Nephron (organoid): ENCODE results near the gene PIN4.
"Not testable (repeated sequence)": the region's sequence is repeated elsewhere in the genome, so short reads cannot be mapped to it uniquely, and the experiment has no call there.

ENCODE experiments used
- H3K27ac Mint-ChIP-seq, 3 experiments: 2 replicates each; pipeline ENCODE4 v1.8.0; 2020; ENCODE audit warnings: mixed read lengths in 3 of 3, mild to moderate bottlenecking in 2 of 3, moderate library complexity in 1 of 3
- H3K27me3 Mint-ChIP-seq: 2 replicates; pipeline ENCODE4 v1.8.0; 2021; ENCODE audit warnings: low read depth, mild to moderate bottlenecking, moderate library complexity, mixed read lengths
- H3K36me3 Mint-ChIP-seq: 2 replicates; pipeline ENCODE4 v1.8.0; 2020; ENCODE audit warnings: low read depth, mixed read lengths
- H3K4me1 Mint-ChIP-seq: 2 replicates; pipeline ENCODE4 v1.8.0; 2020; ENCODE audit warnings: mixed read lengths
- H3K4me3 Mint-ChIP-seq, 3 experiments: 2 replicates each; pipeline ENCODE4 v1.8.0; 2020; ENCODE audit warnings: mild to moderate bottlenecking in 3 of 3, mixed read lengths in 3 of 3, moderate library complexity in 2 of 3
- H3K9me3 Mint-ChIP-seq: 2 replicates; pipeline ENCODE4 v1.8.0; 2020; ENCODE audit warnings: mixed read lengths
- TF ChIP-seq, protein P1 (sequence below), 3 experiments: fragments of 200-600 bp; sonication (generic); IDR thresholded peaks; one replicate each; pipeline ENCODE4 v1.5.0; 2021; ENCODE audit warnings: antibody characterized with exemption in 3 of 3; ENCODE audit not compliant: unreplicated experiment in 3 of 3

PIN4 gene

DNA sequence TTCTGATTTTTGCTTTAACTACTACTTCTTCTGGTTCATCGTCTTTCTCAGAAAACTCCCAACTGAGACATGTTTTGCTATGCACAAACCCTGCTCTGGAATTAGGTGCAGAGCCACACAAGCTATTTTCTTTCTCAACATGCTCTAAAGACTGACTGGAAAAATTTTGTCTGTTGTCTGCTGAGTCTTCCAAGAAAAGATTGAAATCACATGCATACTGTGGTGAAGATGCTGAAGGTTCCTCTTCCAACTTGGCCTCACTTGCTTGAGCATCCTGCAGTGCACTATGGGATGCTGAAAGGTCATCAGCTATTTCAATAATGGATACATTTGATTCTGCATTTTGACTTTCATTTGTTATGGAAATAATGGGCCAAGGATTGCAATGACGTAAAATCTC lies 24.1 kb downstream of the PIN4 start:
- no peak overlapping the region for H3K27ac Mint-ChIP-seq
- peaks cover 6% of the 10 kb centered on the region for H3K4me1 Mint-ChIP-seq
- no peak overlapping the region for H3K4me3 Mint-ChIP-seq
- H3K27me3 Mint-ChIP-seq: no peaks in the 10 kb centered on the region
- peaks cover 9% of the 10 kb centered on the region for H3K9me3 Mint-ChIP-seq
- TF ChIP-seq, protein P1, sequence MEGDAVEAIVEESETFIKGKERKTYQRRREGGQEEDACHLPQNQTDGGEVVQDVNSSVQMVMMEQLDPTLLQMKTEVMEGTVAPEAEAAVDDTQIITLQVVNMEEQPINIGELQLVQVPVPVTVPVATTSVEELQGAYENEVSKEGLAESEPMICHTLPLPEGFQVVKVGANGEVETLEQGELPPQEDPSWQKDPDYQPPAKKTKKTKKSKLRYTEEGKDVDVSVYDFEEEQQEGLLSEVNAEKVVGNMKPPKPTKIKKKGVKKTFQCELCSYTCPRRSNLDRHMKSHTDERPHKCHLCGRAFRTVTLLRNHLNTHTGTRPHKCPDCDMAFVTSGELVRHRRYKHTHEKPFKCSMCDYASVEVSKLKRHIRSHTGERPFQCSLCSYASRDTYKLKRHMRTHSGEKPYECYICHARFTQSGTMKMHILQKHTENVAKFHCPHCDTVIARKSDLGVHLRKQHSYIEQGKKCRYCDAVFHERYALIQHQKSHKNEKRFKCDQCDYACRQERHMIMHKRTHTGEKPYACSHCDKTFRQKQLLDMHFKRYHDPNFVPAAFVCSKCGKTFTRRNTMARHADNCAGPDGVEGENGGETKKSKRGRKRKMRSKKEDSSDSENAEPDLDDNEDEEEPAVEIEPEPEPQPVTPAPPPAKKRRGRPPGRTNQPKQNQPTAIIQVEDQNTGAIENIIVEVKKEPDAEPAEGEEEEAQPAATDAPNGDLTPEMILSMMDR (IDR thresholded peaks at IDR 0.05; ENCODE audit: unreplicated experiment in 3 of 3): no peak
- H3K36me3 Mint-ChIP-seq: peaks cover 48% of the 10 kb centered on the region

DNA sequence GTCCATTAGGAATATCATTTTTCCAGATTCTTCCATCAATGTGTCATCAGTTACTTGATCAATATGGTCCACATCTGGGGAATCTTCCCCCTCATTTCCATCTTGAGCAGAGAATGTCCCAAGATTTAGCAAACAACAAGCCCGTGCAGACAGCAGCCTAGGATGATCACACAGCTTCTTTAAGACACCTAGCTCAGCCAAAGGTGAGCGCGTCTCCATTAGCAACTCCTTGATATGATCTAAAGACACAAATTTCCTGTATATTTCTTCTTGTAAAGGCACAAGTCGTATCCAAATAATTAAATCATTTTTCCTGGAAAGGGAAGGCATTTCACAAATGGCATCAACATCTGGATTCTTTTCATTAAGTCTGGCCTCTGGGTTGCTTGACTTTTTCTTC lies 25.8 kb downstream of the PIN4 start:
- Mint-ChIP-seq H3K27ac (no peak overlapping the region), H3K4me3 (no peak overlapping the region), H3K4me1 (peaks cover 6% of the 10 kb centered on the region)

DNA sequence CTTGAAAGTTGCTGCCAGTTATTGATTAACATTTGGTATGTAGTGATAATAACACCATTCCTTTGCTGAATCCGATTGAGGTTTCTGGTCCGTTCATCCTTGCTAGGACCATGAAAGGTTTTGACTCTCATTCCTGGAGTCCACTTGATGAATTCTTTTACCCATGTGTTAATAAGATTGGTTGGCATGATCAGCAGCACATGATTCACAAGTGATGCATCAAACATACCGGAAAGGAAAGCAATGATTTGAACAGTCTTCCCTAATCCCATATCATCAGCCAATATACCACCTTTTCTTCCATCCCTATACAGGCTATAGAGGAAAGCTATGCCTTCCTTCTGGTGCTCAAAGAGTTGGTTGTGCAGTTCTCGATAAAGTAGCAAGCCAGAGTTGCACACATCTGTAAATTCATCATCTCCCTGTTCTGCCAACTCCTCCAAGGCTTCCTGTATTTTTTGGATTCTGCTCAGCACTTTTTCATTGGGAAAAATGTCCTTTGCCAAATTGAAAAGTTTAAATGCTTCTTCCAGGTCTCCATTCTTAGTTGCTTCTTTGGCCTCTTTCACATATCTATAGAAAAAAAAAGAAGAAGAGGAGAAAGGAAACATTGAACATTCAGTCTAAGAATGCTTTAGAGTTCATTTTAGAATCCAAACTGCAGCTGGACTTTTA lies 26.7 kb downstream of the PIN4 start:
- Mint-ChIP-seq H3K27ac (no peak overlapping the region), H3K36me3 (peaks cover 60% of the 10 kb centered on the region), H3K27me3 (no peaks in the 10 kb centered on the region), H3K4me1 (peaks cover 6% of the 10 kb centered on the region), H3K4me3 (no peak overlapping the region), H3K9me3 (peaks cover 13% of the 10 kb centered on the region)
- TF ChIP-seq, protein P1 (IDR thresholded peaks at IDR 0.05; ENCODE audit: unreplicated experiment in 3 of 3): no peak

More for the DNA sequence above, 25.8 kb downstream of the PIN4 start:
- TF ChIP-seq, protein P1 (IDR thresholded peaks at IDR 0.05; ENCODE audit: unreplicated experiment in 3 of 3): no peak
- Mint-ChIP-seq H3K36me3 (peaks cover 56% of the 10 kb centered on the region), H3K27me3 (no peaks in the 10 kb centered on the region), H3K9me3 (peaks cover 13% of the 10 kb centered on the region)

DNA sequence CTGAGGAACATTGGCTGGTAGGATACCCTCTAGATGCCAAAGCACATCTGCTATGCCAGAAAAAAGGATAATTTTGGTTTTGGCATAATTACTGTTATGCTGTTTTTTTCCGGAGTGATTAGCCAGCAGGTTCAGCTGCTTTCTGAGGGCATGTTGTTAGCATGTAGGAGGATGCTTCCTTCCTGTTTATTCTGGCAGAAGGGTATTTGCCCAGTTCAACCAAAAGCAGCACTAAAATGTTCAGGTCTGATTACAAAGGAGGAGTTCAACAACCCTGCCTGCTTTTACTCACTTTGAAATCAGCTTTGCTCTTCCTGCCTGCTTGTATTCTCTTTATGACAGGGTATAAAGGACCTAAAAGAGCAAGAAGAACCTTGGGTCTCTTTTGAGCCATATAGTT lies 35.4 kb downstream of the PIN4 start:
- no peaks in the 10 kb centered on the region for H3K4me1 Mint-ChIP-seq
- TF ChIP-seq, protein P1 (IDR thresholded peaks at IDR 0.05; ENCODE audit: unreplicated experiment in 3 of 3): no peak
- H3K4me3 Mint-ChIP-seq: no peak overlapping the region
- H3K9me3 Mint-ChIP-seq: peaks cover 20% of the 10 kb centered on the region
- H3K27me3 Mint-ChIP-seq: no peaks in the 10 kb centered on the region
- peaks cover 33% of the 10 kb centered on the region for H3K36me3 Mint-ChIP-seq
- H3K27ac Mint-ChIP-seq: no peak overlapping the region

DNA sequence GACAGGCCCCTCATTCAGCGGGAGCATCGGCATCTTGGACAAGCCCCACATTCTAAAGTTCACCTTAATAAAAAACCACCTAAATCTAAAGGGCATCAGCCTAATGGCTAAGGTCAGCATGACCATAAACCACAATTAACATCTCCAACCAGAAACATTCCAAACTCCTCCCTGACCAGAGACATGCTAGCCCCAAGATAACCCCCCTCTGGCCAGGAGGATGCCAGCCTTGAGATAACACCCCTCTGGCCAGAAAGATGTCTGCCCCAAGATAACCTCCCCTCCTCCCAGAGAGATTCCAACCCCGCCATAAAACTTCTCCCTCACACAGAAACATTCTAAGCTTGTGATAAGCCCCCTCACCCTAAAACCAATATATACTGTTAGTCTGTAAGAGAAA lies 38.8 kb downstream of the PIN4 start:
- Mint-ChIP-seq H3K36me3 (peaks cover 32% of the 10 kb centered on the region), H3K9me3 (peaks cover 27% of the 10 kb centered on the region)
- H3K4me1 Mint-ChIP-seq, H3K4me3 Mint-ChIP-seq, H3K27ac Mint-ChIP-seq, H3K27me3 Mint-ChIP-seq: not testable (repeated sequence)

DNA sequence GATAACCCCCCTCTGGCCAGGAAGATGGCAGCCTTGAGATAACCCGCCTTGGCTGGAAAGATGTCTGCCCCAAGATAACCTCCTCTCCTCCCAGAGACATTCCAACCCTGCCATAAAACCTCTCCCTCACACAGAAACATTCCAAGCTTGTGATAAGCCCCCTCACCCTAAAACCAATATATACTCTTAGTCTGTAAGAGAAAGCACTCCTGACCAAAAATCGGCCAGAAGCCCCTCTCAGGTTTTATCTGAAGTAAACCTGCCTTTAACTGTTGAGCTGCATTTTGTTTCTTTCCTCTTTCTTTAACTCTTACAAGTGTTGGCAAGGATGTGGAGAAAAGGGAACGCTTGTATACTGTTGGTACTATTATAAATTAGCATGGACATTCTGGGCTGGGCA lies 48.7 kb downstream of the PIN4 start:
- H3K27me3 Mint-ChIP-seq: no peaks in the 10 kb centered on the region
- H3K27ac Mint-ChIP-seq: no peak overlapping the region
- peaks cover 29% of the 10 kb centered on the region for H3K36me3 Mint-ChIP-seq
- TF ChIP-seq, protein P1 (IDR thresholded peaks at IDR 0.05; ENCODE audit: unreplicated experiment in 3 of 3): no peak
- no peak overlapping the region for H3K4me3 Mint-ChIP-seq
- peaks cover 12% of the 10 kb centered on the region for H3K9me3 Mint-ChIP-seq
- no peaks in the 10 kb centered on the region for H3K4me1 Mint-ChIP-seq
